HAP-1 (cell line): Measurements from ENCODE around the gene TNRC6B.

Experiments used
- DNase-seq, 2 experiments: peaks; one replicate each; pipeline ENCODE4 v3.0.0-alpha.2; 2016 to 2020; ENCODE audit warnings: low spot score in 2 of 2
- H3K27me3 ChIP-seq: fragments of 250-450 bp; sonication (Bioruptor Pico); 2 replicates; pipeline ENCODE4 v1.5.1; 2020; ENCODE audit warnings: low read depth, mild to moderate bottlenecking, moderate library complexity
- H3K36me3 ChIP-seq: fragments of 250-450 bp; sonication (Bioruptor Pico); replicated peaks from 2 replicates; pipeline ENCODE4 v1.5.1; 2020; ENCODE audit warnings: mild to moderate bottlenecking
- H3K4me1 ChIP-seq: fragments of 250-450 bp; sonication (Bioruptor Pico); 2 replicates; pipeline ENCODE4 v1.5.1; 2020; ENCODE audit warnings: mild to moderate bottlenecking
- H3K4me3 ChIP-seq: fragments of 250-450 bp; sonication (Bioruptor Pico); 2 replicates; pipeline ENCODE4 v1.5.1; 2020; ENCODE audit warnings: mild to moderate bottlenecking, moderate library complexity
- H3K9me3 ChIP-seq: fragments of 250-450 bp; sonication (Bioruptor Pico); 2 replicates; pipeline ENCODE4 v1.5.1; 2020; ENCODE audit warnings: mild to moderate bottlenecking, moderate library complexity
- in situ Hi-C: fragments of 300-500 bp; cut with MboI; formaldehyde crosslinking; loops from 3 replicates; pipeline ENCODE4 v1.14.3; 2020; ENCODE audit warnings: low sequenced_read_pairs, inconsistent platforms, mixed read lengths

The TNRC6B gene

GRCh38 chr22:40271440-40271839, 93.7 kb downstream of the TNRC6B start:
- in situ Hi-C loops = no loop called here
- H3K27me3 ChIP-seq = no peaks in the 10 kb centered on the region
- H3K36me3 ChIP-seq = peaks cover 11% of the 10 kb centered on the region
- H3K9me3 ChIP-seq = no peaks in the 10 kb centered on the region
- DNase-seq = no peak
- no peak overlapping the region for H3K4me3 ChIP-seq
- no peaks in the 10 kb centered on the region for H3K4me1 ChIP-seq

- in situ Hi-C loops = no loop called here
- DNase-seq = no peak
- Histone ChIP-seq H3K4me1 (no peaks in the 10 kb centered on the region), H3K4me3 (no peak overlapping the region), H3K36me3 (peaks cover 15% of the 10 kb centered on the region), H3K9me3 (no peaks in the 10 kb centered on the region), H3K27me3 (no peaks in the 10 kb centered on the region)
Measured at GRCh38 chr22:40273319-40273718, 95.6 kb downstream of the TNRC6B start.

- Histone ChIP-seq H3K27me3 (no peaks in the 10 kb centered on the region), H3K9me3 (no peaks in the 10 kb centered on the region), H3K36me3 (peaks cover 19% of the 10 kb centered on the region), H3K4me1 (no peaks in the 10 kb centered on the region), H3K4me3 (no peak overlapping the region)
- in situ Hi-C loops = no loop called here
- DNase-seq = no peak
Measured at GRCh38 chr22:40276996-40277823, 99.5 kb downstream of the TNRC6B start.

- in situ Hi-C loops = no loop called here
- no peaks in the 10 kb centered on the region for H3K9me3 ChIP-seq
- DNase-seq = no peak
- no peak overlapping the region for H3K4me3 ChIP-seq
- H3K27me3 ChIP-seq = no peaks in the 10 kb centered on the region
- no peaks in the 10 kb centered on the region for H3K4me1 ChIP-seq
- H3K36me3 ChIP-seq = peaks cover 14% of the 10 kb centered on the region
Measured at GRCh38 chr22:40279017-40279416, 101.3 kb downstream of the TNRC6B start.

- in situ Hi-C loops = no loop called here
- DNase-seq = no peak
- Histone ChIP-seq H3K9me3 (no peaks in the 10 kb centered on the region), H3K4me3 (no peak overlapping the region), H3K4me1 (no peaks in the 10 kb centered on the region), H3K27me3 (no peaks in the 10 kb centered on the region), H3K36me3 (peaks cover 29% of the 10 kb centered on the region)
Measured at GRCh38 chr22:40281717-40282116, 104.0 kb downstream of the TNRC6B start.

GRCh38 chr22:40285513-40285912, 107.8 kb downstream of the TNRC6B start:
- no peaks in the 10 kb centered on the region for H3K4me1 ChIP-seq
- DNase-seq = no peak
- no peaks in the 10 kb centered on the region for H3K9me3 ChIP-seq
- in situ Hi-C loops = no loop called here
- no peak overlapping the region for H3K4me3 ChIP-seq
- no peaks in the 10 kb centered on the region for H3K27me3 ChIP-seq
- peaks cover 41% of the 10 kb centered on the region for H3K36me3 ChIP-seq

- Histone ChIP-seq H3K36me3 (peaks cover 48% of the 10 kb centered on the region), H3K4me1 (no peaks in the 10 kb centered on the region), H3K9me3 (no peaks in the 10 kb centered on the region), H3K27me3 (no peaks in the 10 kb centered on the region), H3K4me3 (no peak overlapping the region)
- DNase-seq = no peak
- in situ Hi-C loops = no loop called here
Measured at GRCh38 chr22:40289991-40290459, 112.3 kb downstream of the TNRC6B start.

GRCh38 chr22:40290516-40290915, 112.8 kb downstream of the TNRC6B start:
- Histone ChIP-seq H3K36me3 (peaks cover 43% of the 10 kb centered on the region), H3K27me3 (no peaks in the 10 kb centered on the region), H3K9me3 (no peaks in the 10 kb centered on the region), H3K4me3 (no peak overlapping the region), H3K4me1 (no peaks in the 10 kb centered on the region)
- no peak for DNase-seq
- in situ Hi-C loops = no loop called here

GRCh38 chr22:40294696-40295095, 117.0 kb downstream of the TNRC6B start:
- Histone ChIP-seq H3K9me3 (no peaks in the 10 kb centered on the region), H3K4me1 (no peaks in the 10 kb centered on the region), H3K36me3 (peaks cover 21% of the 10 kb centered on the region), H3K27me3 (no peaks in the 10 kb centered on the region), H3K4me3 (no peak overlapping the region)
- in situ Hi-C loops = no loop called here
- no peak for DNase-seq

GRCh38 chr22:40300316-40300715, 122.6 kb downstream of the TNRC6B start:
- no peaks in the 10 kb centered on the region for H3K27me3 ChIP-seq
- DNase-seq = no peak
- no peak overlapping the region for H3K4me3 ChIP-seq
- no peaks in the 10 kb centered on the region for H3K4me1 ChIP-seq
- in situ Hi-C loops = no loop called here
- H3K9me3 ChIP-seq = no peaks in the 10 kb centered on the region
- H3K36me3 ChIP-seq = peaks cover 23% of the 10 kb centered on the region

- no peaks in the 10 kb centered on the region for H3K4me1 ChIP-seq
- H3K27me3 ChIP-seq = no peaks in the 10 kb centered on the region
- H3K4me3 ChIP-seq = no peak overlapping the region
- no peaks in the 10 kb centered on the region for H3K9me3 ChIP-seq
- DNase-seq = no peak
- in situ Hi-C loops = no loop called here
- H3K36me3 ChIP-seq = peaks cover 26% of the 10 kb centered on the region
Measured at GRCh38 chr22:40300884-40301672, 123.4 kb downstream of the TNRC6B start.

- no peak for DNase-seq
- Histone ChIP-seq H3K27me3 (no peaks in the 10 kb centered on the region), H3K4me3 (no peak overlapping the region), H3K36me3 (peaks cover 28% of the 10 kb centered on the region), H3K9me3 (no peaks in the 10 kb centered on the region), H3K4me1 (no peaks in the 10 kb centered on the region)
- in situ Hi-C loops = no loop called here
Measured at GRCh38 chr22:40302149-40302548, 124.4 kb downstream of the TNRC6B start.

GRCh38 chr22:40305625-40306024, 127.9 kb downstream of the TNRC6B start:
- H3K9me3 ChIP-seq = no peaks in the 10 kb centered on the region
- H3K27me3 ChIP-seq = no peaks in the 10 kb centered on the region
- in situ Hi-C loops = no loop called here
- H3K36me3 ChIP-seq = peaks cover 48% of the 10 kb centered on the region
- no peaks in the 10 kb centered on the region for H3K4me1 ChIP-seq
- no peak overlapping the region for H3K4me3 ChIP-seq
- no peak for DNase-seq

GRCh38 chr22:40308999-40309573, 131.4 kb downstream of the TNRC6B start:
- H3K9me3 ChIP-seq = no peaks in the 10 kb centered on the region
- DNase-seq = no peak
- in situ Hi-C loops = no loop called here
- no peak overlapping the region for H3K4me3 ChIP-seq
- peaks cover 51% of the 10 kb centered on the region for H3K36me3 ChIP-seq
- H3K27me3 ChIP-seq = no peaks in the 10 kb centered on the region
- H3K4me1 ChIP-seq = no peaks in the 10 kb centered on the region
